Spleen (tissue), 7 donors: ENCODE results near the gene CEMIP2.

Source experiments
- CTCF ChIP-seq, 11 experiments: fragments of 200-600 bp in 7 of 11; fragments of 450-650 bp in 4 of 11; sonication (generic) in 4 of 11; IDR thresholded peaks in 8 of 11; conservative IDR thresholded peaks in 3 of 11; 1 replicate in 7 of 11; 2 replicates in 4 of 11; pipeline versions ENCODE4 v1.4.0 to v1.8.0; 2016 to 2021; ENCODE audit warnings: antibody characterized with exemption in 11 of 11, inconsistent platforms in 4 of 11, mild to moderate bottlenecking in 1 of 11
- POLR2A ChIP-seq, 3 donors: fragments of 450-650 bp; IDR thresholded peaks; one replicate each; pipeline ENCODE4 v1.5.1; 2017; ENCODE audit warnings: antibody characterized with exemption in 3 of 3, mild to moderate bottlenecking in 1 of 3
- POLR2AphosphoS5 ChIP-seq, 3 donors: sonication (generic); formaldehyde crosslinking; IDR thresholded peaks; one replicate each; pipeline ENCODE4 v1.5.1; 2017; ENCODE audit warnings: antibody characterized with exemption in 3 of 3
- donor health status: DM: no; HTN: no; CAD: no; lungs with moderate emphysema.
- donor health status: DM: no; HTN: no; CAD: no.
- donor health status: DM: no; HTN: no; CAD: no.

- TF ChIP-seq CTCF (IDR thresholded peaks at IDR 0.05 in 8 of 11, conservative IDR thresholded peaks at IDR 0.05 in 3 of 11) (no peak), POLR2A (IDR thresholded peaks at IDR 0.05) (no peak), POLR2AphosphoS5 (IDR thresholded peaks at IDR 0.05) (no peak)
Measured at GRCh38 chr9:71764891-71765290, 3.4 kb downstream of the CEMIP2 start.
